GM19240 (cell line): ENCODE results near the gene DYSF.

Source experiments
- DNase-seq: peaks from one replicate; pipeline ENCODE4 v3.0.0; 2011; ENCODE audit warnings: low spot score; ENCODE audit not compliant: insufficient read length

Gene DYSF

DNA sequence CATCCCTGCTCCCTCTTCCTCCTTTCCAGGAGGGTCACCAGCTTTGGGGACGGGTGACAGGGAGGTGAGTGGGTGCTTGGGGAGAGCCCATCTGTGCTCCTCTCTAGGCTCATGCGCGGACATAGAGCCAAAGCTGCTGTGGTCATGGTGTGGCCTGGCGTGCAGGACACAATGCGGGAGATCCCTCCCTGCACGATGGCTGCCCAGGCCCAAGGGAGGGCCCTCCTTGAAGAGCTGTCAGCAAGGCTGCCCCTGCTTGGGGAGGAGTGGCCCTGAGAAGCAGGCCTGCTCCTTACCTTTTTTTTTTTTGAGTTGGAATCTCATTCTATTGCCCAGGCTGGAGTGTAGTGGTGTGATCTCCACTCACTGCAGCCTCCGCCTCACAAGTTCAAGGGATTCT lies 111.4 kb downstream of the DYSF start:
- no peak for DNase-seq

- no peak for DNase-seq
Measured at GRCh38 chr2:71566372-71566771, 113.0 kb downstream of the DYSF start.

- DNase-seq, result no peak
Measured at GRCh38 chr2:71567625-71568024, 114.3 kb downstream of the DYSF start.

GRCh38 chr2:71568103-71568502 lies 114.7 kb downstream of the DYSF start:
- no peak for DNase-seq

- DNase-seq, result no peak
Measured at GRCh38 chr2:71570511-71570910, 117.2 kb downstream of the DYSF start.

DNA sequence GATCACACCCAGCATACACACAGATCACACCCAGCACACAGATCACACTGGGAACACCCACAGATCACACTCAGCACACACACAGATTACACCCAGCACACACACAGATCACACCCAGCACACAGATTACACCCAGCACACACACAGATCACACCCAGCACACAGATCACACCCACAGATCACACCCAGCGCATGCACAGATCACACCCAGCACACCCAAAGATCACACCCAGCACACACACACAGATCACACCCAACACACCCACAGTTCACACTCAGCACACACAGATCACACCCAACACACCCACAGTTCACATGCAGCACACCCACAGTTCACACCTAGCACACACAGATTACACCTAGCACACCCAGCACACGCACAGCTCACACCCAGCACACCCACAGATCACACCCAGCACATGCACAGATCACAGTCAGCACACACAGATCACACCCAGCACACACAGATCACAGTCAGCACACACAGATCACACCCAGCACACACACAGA lies 117.6 kb downstream of the DYSF start:
- DNase-seq, result no peak

GRCh38 chr2:71571945-71572344 lies 118.6 kb downstream of the DYSF start:
- DNase-seq, result no peak

- no peak for DNase-seq
Measured at GRCh38 chr2:71575966-71576365, 122.6 kb downstream of the DYSF start.

GRCh38 chr2:71576541-71576940 lies 123.2 kb downstream of the DYSF start:
- DNase-seq, result no peak

DNA sequence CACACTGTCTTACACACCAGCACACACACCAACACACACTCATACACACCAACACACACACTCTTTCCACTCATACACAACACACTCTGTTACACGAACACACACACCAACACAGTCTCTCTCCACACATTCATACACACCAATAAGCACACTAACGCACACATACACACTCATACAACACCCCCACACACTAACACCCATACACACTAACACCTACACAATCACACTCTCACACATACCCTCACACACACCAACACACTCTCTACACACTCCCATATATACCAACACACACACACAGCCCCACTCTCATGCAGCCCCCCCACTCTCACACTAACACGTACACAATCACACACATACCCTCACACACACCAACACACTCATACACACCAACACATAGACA lies 123.8 kb downstream of the DYSF start:
- no peak for DNase-seq

GRCh38 chr2:71578767-71579342 lies 125.5 kb downstream of the DYSF start:
- no peak for DNase-seq

- DNase-seq, result no peak
Measured at GRCh38 chr2:71581026-71581425, 127.7 kb downstream of the DYSF start.

DNA sequence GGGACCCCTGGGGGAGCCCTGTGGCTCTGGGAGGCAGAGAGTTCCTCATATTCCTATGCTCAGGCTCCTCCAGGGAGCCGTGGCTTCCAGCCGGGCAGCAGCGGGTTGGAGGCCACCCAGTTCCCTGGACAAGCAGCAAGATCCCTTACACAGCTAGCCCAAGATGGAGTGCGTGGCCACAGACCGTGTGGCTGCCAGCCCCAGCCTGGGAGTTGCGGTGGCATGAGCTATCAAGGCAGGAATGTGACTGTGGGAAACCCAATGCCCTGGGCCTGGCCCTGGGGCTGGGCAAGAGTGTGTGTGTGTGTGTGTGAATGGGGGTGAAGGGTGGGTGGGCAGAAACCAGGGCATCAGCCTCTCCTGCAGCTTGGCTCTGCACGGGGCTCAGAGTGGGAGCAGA lies 130.5 kb downstream of the DYSF start:
- no peak for DNase-seq

DNA sequence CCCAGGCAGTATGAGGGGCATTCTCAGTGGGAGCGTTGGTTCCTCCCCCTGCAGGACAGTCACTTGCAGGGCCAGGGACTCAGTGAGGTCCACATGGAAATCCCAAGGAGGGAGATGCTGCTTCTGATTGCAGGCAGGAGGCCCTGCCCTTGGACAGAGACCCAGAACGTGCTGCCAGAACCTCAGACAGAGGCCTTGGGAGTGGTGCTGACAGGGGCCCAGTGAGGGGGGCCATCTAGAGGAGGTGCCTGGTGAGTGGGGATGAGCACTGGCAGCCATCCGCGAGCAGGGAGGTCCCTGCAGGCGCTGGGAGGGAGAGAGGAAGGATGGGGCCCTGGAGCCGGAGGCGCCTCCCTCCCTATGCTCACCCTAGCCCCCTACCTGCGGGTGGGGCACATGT lies 133.1 kb downstream of the DYSF start:
- no peak for DNase-seq

GRCh38 chr2:71587509-71588073 lies 134.2 kb downstream of the DYSF start:
- DNase-seq, result no peak

GRCh38 chr2:71588497-71589170 lies 135.3 kb downstream of the DYSF start:
- no peak for DNase-seq

GRCh38 chr2:71589763-71590162 lies 136.4 kb downstream of the DYSF start:
- no peak for DNase-seq

DNA sequence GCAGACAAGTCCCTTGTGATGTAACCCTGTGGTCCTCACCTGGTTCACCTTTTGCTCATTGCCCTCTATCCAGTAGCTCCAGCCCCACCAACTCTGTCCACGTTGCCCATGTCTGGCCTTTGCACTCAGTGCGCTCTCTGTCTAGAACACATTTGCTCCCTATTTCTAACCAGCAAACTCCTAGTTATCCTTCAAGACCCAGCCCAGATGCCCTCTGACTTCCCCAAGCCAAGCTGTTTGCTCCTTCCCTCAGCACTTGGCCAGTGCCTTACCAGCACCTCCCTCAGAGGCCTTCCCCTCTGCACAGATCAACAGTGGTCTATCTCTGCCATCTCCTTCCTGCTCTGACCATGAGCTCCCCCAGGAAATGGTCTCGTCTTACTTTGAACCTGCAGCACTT lies 137.7 kb downstream of the DYSF start:
- no peak for DNase-seq

- DNase-seq, result no peak
Measured at GRCh38 chr2:71592181-71592711, 138.9 kb downstream of the DYSF start.

GRCh38 chr2:71595569-71595968 lies 142.2 kb downstream of the DYSF start:
- DNase-seq, result no peak

GRCh38 chr2:71596011-71596410 lies 142.7 kb downstream of the DYSF start:
- DNase-seq, result no peak

GRCh38 chr2:71597756-71598155 lies 144.4 kb downstream of the DYSF start:
- DNase-seq, result no peak

DNA sequence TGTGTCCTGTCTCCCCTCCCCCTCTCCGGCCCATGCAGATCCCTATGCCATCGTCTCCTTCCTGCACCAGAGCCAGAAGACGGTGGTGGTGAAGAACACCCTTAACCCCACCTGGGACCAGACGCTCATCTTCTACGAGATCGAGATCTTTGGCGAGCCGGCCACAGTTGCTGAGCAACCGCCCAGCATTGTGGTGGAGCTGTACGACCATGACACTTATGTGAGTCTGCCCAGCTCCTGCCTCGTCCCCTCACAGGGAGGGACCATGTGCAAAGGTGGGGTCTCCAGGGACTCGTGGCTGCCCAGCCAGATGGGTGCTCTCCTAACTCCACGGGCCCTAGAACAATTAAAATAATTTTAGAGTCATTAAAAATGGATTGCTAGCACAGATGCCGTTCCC lies 145.2 kb downstream of the DYSF start:
- no peak for DNase-seq
